ENCODE measurements around the gene FOXS1. TPM values are rescaled to one million over a fixed set of nuclear protein-coding genes. Genes with fewer than 3 reads are reported as not detected.

Gene FOXS1
- total RNA-seq, 1 donor from 2014 or later: 0.22 TPM

GRCh38 chr20:31860390-31861134 lies 15.2 kb upstream of the FOXS1 start:
- Mint-ChIP-seq H3K4me1 (ENCODE audit: unreplicated experiment) (peaks cover 20% of the 10 kb centered on the region), H3K9me3 (no peaks in the 10 kb centered on the region), H3K27ac (no peak overlapping the region), H3K27me3 (peaks cover 40% of the 10 kb centered on the region), H3K4me3 (peak overlapping the region; percentile 82), H3K36me3 (no peaks in the 10 kb centered on the region)
- no peak for DNase-seq (ENCODE audit: extremely low spot score, unreplicated experiment)
- TF ChIP-seq CTCF (conservative IDR thresholded peaks at IDR 0.05): no peak

- Mint-ChIP-seq H3K4me3 (peak overlapping the region; percentile 82), H3K36me3 (no peaks in the 10 kb centered on the region), H3K27ac (no peak overlapping the region), H3K9me3 (no peaks in the 10 kb centered on the region), H3K4me1 (ENCODE audit: unreplicated experiment) (peaks cover 20% of the 10 kb centered on the region), H3K27me3 (peaks cover 40% of the 10 kb centered on the region)
- no peak for TF ChIP-seq CTCF (conservative IDR thresholded peaks at IDR 0.05)
- no peak for DNase-seq (ENCODE audit: extremely low spot score, unreplicated experiment)
Observed at GRCh38 chr20:31859998-31860380, 14.6 kb upstream of the FOXS1 start.

GRCh38 chr20:31859266-31859997 lies 14.0 kb upstream of the FOXS1 start:
- TF ChIP-seq CTCF (conservative IDR thresholded peaks at IDR 0.05): no peak
- H3K9me3 Mint-ChIP-seq: no peaks in the 10 kb centered on the region
- H3K27ac Mint-ChIP-seq: no peak overlapping the region
- peaks cover 40% of the 10 kb centered on the region for H3K27me3 Mint-ChIP-seq
- DNase-seq (ENCODE audit: extremely low spot score, unreplicated experiment): no peak
- peak overlapping the region; percentile 82 for H3K4me3 Mint-ChIP-seq
- no peaks in the 10 kb centered on the region for H3K36me3 Mint-ChIP-seq
- peaks cover 20% of the 10 kb centered on the region for H3K4me1 Mint-ChIP-seq (ENCODE audit: unreplicated experiment)

GRCh38 chr20:31858760-31859083 lies 13.3 kb upstream of the FOXS1 start:
- H3K4me3 Mint-ChIP-seq: no peak overlapping the region
- H3K27ac Mint-ChIP-seq: no peak overlapping the region
- peaks cover 16% of the 10 kb centered on the region for H3K4me1 Mint-ChIP-seq (ENCODE audit: unreplicated experiment)
- H3K27me3 Mint-ChIP-seq: peaks cover 43% of the 10 kb centered on the region
- no peaks in the 10 kb centered on the region for H3K9me3 Mint-ChIP-seq
- TF ChIP-seq CTCF (conservative IDR thresholded peaks at IDR 0.05): no peak
- DNase-seq (ENCODE audit: extremely low spot score, unreplicated experiment): no peak
- H3K36me3 Mint-ChIP-seq: no peaks in the 10 kb centered on the region

DNA sequence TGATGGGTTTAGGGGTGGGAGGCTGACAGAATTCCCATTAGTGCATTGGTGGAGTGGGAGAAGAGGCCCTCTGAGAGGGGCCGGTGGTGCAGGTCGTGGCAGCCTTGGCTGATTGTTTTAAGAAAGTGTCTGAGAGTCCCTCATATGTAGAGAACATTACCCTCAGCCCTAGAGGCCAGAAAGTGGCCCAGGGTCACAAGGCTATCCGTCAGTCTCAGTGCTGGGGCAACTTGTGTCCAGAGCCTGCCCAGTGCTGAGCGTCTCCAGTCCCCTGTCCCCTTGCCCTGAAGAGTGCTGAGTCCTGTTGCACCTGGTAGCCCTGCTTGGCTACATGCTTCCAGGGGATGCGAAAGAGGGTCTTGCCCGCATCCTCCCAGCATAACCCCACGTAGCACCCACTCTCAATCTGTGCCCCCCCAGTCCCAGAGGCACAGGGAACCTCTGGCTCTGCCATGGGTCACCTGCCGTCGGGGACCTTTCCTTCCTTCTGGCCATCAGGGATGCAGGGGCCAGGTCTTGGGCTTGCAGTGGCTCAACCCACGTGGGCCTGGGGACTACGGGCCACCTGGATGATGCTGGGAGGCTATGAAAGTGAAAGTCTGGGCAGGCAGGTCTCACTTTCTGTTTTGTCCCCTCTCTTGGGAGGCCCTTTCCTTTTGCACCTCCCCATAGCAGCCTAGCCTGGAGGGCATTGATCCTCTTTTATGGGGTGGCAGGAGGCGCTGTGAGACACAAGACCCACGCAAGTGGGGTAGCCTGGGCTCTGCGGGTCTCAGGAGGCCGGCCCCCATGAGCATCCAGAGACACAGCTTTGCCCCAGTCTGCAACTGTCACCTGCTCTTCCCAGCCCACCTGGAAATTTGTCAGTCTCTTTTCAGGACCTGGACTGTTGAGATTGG lies 12.7 kb upstream of the FOXS1 start:
- no peaks in the 10 kb centered on the region for H3K36me3 Mint-ChIP-seq
- no peak for TF ChIP-seq CTCF (conservative IDR thresholded peaks at IDR 0.05)
- no peak for DNase-seq (ENCODE audit: extremely low spot score, unreplicated experiment)
- no peaks in the 10 kb centered on the region for H3K9me3 Mint-ChIP-seq
- no peak overlapping the region for H3K27ac Mint-ChIP-seq
- peaks cover 43% of the 10 kb centered on the region for H3K27me3 Mint-ChIP-seq
- H3K4me3 Mint-ChIP-seq: no peak overlapping the region
- peaks cover 15% of the 10 kb centered on the region for H3K4me1 Mint-ChIP-seq (ENCODE audit: unreplicated experiment)
